Common myeloid progenitor, CD34-positive (primary cell): ENCODE data around the gene RAP1GAP.

Source experiments
- CTCF ChIA-PET: fragments of 350-600 bp; sonication (Branson Sonifier 250); formaldehyde crosslinking; loops from one replicate; lab custom pipeline; 2021; ENCODE audit warnings: antibody characterized with exemption; lab: Charles Lee
- POLR2A ChIA-PET: fragments of 350-600 bp; sonication (Branson Sonifier 250); formaldehyde crosslinking; loops from one replicate; lab custom pipeline; 2021; ENCODE audit warnings: antibody characterized with exemption; lab: Charles Lee
- DNase-seq, 3 donors: peaks; one replicate each; pipeline versions ENCODE4 v3.0.0 to v3.0.0-alpha.2; 2013
- H3K27ac ChIP-seq, 2 experiments: 1 replicate in 1 of 2; 2 replicates in 1 of 2; pipeline ENCODE4 v1.7.0; 2013; ENCODE audit warnings: inconsistent platforms in 2 of 2, low read length in 2 of 2, mild to moderate bottlenecking in 2 of 2, low read depth in 1 of 2, moderate library complexity in 1 of 2; ENCODE audit not compliant: severe bottlenecking in 2 of 2, insufficient read depth in 1 of 2, poor library complexity in 1 of 2
- H3K27me3 ChIP-seq, 5 experiments: replicated peaks in 2 of 5; 1 replicate in 3 of 5; 2 replicates in 2 of 5; pipeline versions ENCODE4 v1.6.1 to v1.7.0; 2013; ENCODE audit warnings: low read length in 4 of 5, mild to moderate bottlenecking in 2 of 5, moderate library complexity in 2 of 5, inconsistent platforms in 1 of 5; ENCODE audit not compliant: insufficient read depth in 5 of 5, control insufficient read depth in 4 of 5
- H3K36me3 ChIP-seq, 4 experiments: 1 replicate in 2 of 4; 2 replicates in 2 of 4; pipeline versions ENCODE4 v1.6.1 to v1.7.0; 2013; ENCODE audit warnings: low read length in 3 of 4, control low read depth in 1 of 4, mild to moderate bottlenecking in 1 of 4; ENCODE audit not compliant: control insufficient read depth in 4 of 4, insufficient read depth in 4 of 4
- H3K4me1 ChIP-seq, 4 experiments: 1 replicate in 3 of 4; 2 replicates in 1 of 4; pipeline versions ENCODE4 v1.6.1 to v1.7.1; 2013; ENCODE audit warnings: low read length in 3 of 4, mild to moderate bottlenecking in 3 of 4, control low read depth in 1 of 4, inconsistent platforms in 1 of 4, moderate library complexity in 1 of 4; ENCODE audit not compliant: control insufficient read depth in 4 of 4, insufficient read depth in 4 of 4; ENCODE audit errors: control extremely low read depth in 1 of 4
- H3K4me3 ChIP-seq, 7 experiments: 1 replicate in 4 of 7; 2 replicates in 3 of 7; pipeline versions ENCODE4 v1.5.1 to v1.7.0; 2013; ENCODE audit warnings: mild to moderate bottlenecking in 7 of 7, low read length in 6 of 7, moderate library complexity in 6 of 7, inconsistent platforms in 2 of 7, low read depth in 2 of 7, control low read depth in 1 of 7; ENCODE audit not compliant: insufficient read depth in 4 of 7, control insufficient read depth in 1 of 7; ENCODE audit errors: extremely low read depth in 1 of 7
- H3K9me3 ChIP-seq, 5 experiments: 1 replicate in 4 of 5; 2 replicates in 1 of 5; pipeline versions ENCODE4 v1.6.1 to v1.7.1; 2013; ENCODE audit warnings: low read length in 4 of 5, mild to moderate bottlenecking in 2 of 5, inconsistent platforms in 1 of 5, low read depth in 1 of 5, moderate library complexity in 1 of 5; ENCODE audit not compliant: control insufficient read depth in 4 of 5, insufficient read depth in 2 of 5; ENCODE audit errors: control extremely low read depth in 1 of 5
- WGBS: methylation state at CpG from one replicate; pipeline ENCODE4 v1.1.5; 2013; ENCODE audit not compliant: insufficient coverage; 5-methylcytosine and 5-hydroxymethylcytosine counted together

RAP1GAP gene

DNA sequence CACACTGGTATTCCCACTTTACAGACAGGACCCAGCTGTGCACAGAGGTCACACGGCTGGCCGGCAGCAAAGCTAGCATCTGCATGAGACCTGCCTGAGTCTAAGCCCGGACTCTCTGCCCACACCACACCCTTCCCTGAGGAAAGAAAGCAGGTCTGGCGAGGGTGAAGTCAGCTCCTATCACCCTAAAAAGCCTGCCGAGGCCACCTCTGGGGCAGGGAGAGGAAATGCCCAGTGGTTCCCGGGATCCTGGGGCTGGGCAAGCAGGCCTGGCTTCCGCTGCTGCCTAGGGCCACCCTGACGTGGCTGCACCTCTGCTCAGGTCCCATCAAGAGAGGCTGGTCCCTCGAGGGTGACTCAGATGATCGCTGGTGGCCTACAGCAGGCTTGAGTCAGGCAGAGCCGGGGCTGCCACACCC is 42.2 kb downstream of the RAP1GAP start:
- POLR2A ChIA-PET: no interaction called here
- 96% methylated on average over 11 of the region's 11 CpGs for WGBS

DNA sequence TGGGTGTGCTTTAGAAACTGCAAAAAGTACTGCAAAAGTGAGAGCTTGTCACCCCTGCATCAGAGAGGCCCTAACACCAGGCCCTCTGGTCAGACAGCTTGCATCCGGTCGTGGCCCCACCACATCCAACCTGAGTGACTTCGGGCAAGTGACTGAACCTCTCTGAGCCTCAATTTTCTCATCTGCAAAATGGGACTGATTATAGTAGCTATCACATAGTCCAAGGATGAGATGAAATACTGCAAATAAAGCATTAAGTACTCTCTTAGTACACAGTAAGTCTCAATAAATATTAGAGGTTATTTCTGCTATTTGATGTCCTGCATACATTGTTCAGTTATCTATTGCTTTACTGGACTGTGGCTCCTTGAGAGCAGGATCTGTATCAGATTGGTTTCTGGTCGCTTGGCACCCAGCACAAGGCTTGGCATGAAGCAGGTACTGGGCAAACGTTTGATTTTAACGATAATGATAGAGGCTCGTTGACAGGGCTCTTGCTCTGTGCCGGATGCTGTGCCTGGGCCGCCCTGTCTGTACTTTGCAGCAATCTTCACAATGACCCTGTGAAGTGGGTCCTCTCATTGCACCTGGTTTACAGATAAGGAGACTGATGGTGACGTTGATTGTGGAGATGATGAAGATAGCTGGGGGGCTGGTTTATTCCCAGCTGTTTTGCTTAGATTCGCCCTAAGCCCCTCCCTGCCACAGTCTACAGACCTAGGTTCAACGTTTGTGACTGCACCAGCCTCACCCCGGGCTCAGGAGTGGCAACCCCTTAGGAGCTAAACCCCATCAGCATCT is 43.6 kb downstream of the RAP1GAP start:
- Histone ChIP-seq H3K4me3 (no peak overlapping the region), H3K27ac (no peak overlapping the region), H3K27me3 (peaks cover 0 to 28% (median 6%) of the 10 kb centered on the region in 5 experiments), H3K9me3 (no peaks in the 10 kb centered on the region), H3K36me3 (no peaks in the 10 kb centered on the region), H3K4me1 (peaks cover 0 to 27% (median 21%) of the 10 kb centered on the region in 4 experiments)
- POLR2A ChIA-PET: no interaction called here
- no peak for DNase-seq
- CTCF ChIA-PET: no interaction called here
- 96% methylated on average over 11 of the region's 13 CpGs for WGBS

More for the DNA sequence above, 42.2 kb downstream of the RAP1GAP start:
- Histone ChIP-seq H3K27me3 (peaks cover 0 to 17% (median 6%) of the 10 kb centered on the region in 5 experiments), H3K27ac (no peak overlapping the region), H3K9me3 (no peaks in the 10 kb centered on the region), H3K4me3 (no peak overlapping the region), H3K4me1 (peaks cover 0 to 27% (median 20%) of the 10 kb centered on the region in 4 experiments), H3K36me3 (no peaks in the 10 kb centered on the region)
- CTCF ChIA-PET: no interaction called here
- DNase-seq: no peak

DNA sequence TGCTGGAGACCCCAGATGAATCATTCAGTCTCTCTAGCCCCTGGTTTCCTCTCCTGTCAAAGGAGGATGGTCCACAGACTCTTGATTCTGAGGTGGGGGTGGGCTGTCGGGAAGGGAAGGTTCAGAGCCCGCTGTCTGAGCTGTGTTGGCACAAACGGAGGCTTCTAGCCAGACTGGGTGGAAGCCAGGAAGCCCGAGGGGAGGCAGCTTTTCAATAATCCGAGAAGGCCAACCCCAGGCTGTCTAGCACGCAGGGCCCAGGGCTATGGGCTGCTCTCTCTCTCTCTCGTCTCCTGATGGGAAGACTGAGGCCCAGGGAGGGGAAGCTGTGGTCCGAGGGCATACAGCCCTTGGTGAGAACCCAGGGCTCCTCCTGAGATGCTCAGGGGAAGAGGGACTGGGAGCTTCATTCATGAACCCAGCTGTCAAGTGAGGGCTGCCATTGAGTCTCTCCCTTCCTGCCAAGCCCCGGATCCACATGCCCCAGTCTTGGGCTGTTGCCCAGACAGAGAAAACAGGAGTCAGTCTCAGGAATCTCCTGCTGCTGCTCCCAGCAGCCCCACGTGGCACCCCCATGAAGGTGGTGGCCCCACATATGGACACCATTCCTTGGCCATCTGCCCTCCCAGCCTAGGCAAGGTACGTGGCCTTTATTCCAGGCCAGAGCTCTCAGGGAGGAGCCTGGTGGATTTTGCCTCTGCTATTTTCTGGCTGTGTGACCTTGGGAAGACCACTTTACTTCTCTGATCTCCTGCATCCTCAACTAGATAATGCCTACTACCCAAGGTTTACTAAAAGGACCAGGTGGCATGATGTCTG is 44.4 kb downstream of the RAP1GAP start:
- no peaks in the 10 kb centered on the region for H3K9me3 ChIP-seq
- H3K27ac ChIP-seq: no peak overlapping the region
- H3K36me3 ChIP-seq: no peaks in the 10 kb centered on the region
- 92% methylated on average over 11 of the region's 11 CpGs for WGBS
- H3K27me3 ChIP-seq: peaks cover 0 to 31% (median 6%) of the 10 kb centered on the region in 5 experiments
- no peak overlapping the region for H3K4me3 ChIP-seq
- ChIA-PET CTCF (interaction anchor here (1.0 to 1.3 kb wide), 3 partner anchors 14 to 253 kb away, joined by 3 to 4 read pairs (median 3); no protein-coding TSS in a partner anchor), POLR2A (no interaction called here)
- H3K4me1 ChIP-seq: peaks cover 0 to 26% (median 21%) of the 10 kb centered on the region in 4 experiments
- DNase-seq: no peak

DNA sequence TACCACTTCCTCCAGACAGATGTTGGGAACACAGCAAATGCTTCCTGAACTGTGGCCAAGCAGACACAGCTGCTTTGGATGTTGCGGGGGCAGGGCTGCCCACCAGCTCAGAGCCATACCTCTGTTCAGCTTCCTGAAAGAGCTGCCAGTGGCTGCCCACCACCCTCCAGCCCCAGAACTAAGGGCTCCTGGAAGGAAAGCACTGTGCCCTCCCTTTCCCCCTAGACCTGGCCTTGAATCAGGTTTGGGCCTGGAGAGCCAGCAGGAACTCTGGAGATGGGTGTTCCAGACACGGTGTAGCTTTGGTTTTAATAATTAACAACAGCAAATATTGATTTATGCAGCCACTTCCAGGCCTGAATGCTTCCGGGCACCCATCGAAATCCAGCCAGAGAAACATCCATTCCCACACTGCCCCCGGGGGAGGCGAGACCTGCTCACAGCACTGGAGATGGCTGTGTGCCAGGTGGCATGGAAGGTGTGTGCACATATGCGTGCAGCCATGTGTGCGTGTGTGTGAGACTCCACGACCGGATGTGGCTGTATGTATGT is 45.7 kb downstream of the RAP1GAP start:
- ChIA-PET POLR2A (no interaction called here), CTCF (interaction anchor here (1.0 to 1.3 kb wide), 3 partner anchors 13 to 252 kb away, joined by 3 to 4 read pairs (median 4); no protein-coding TSS in a partner anchor)
- Histone ChIP-seq H3K9me3 (no peaks in the 10 kb centered on the region), H3K4me1 (peaks cover 0 to 16% (median 13%) of the 10 kb centered on the region in 4 experiments), H3K27ac (no peak overlapping the region), H3K36me3 (no peaks in the 10 kb centered on the region), H3K27me3 (peaks cover 0 to 36% (median 6%) of the 10 kb centered on the region in 5 experiments), H3K4me3 (peak overlapping the region in 1 of 7 experiments; percentile 12)
- 83% methylated on average over 9 of the region's 10 CpGs for WGBS
- DNase-seq: peak in 2 of 3 donors; percentile 36 to 37

DNA sequence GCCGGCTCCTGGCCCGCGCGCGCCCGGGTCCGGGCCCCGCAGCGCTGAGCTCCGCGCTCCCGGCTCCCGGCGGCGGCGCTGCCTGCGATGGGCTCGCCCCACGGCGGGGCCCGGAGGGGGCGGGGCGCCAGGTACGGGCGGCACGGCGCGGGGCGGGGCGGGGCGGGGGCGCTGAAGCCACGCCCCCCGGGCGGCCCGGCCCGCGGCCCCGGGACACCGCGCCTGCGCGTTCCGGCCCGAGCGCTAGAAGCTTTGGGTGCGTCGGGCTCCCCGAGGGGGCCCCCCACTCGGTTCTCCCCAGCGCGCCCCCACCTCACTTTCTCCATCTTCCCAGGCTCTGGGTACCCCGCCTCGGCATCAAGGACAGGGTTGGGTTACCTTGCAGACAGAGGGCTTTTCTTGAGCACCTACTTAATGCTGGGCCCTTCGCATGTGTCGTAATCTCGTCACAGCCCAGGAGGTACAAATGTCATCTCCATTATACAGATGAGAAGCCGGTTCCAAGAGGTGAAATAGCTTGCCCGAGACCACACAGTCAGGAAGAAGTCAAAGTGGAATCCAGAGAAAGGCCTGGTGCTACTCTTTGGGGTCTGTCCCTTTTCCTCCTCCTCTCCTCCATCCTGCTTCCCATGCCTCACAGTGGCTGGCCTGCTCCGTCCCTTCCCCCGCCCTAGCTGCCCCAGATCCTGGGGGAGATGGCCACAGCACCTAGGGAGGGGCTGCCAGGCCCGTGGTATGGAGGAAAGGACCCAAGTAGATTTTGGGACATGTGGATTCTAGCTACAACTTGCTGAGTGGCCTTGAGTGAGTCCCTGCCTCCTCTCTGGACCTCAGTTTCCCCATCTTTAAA is 46.5 kb downstream of the RAP1GAP start:
- peak; percentile 13 to 33 (median 27) for DNase-seq
- WGBS: 23% methylated on average over 22 of the region's 62 CpGs
- peak overlapping the region in 5 of 7 experiments; percentile 8 to 60 (median 38) for H3K4me3 ChIP-seq
- peaks cover 0 to 16% (median 13%) of the 10 kb centered on the region in 4 experiments for H3K4me1 ChIP-seq
- no peak overlapping the region for H3K27ac ChIP-seq
- ChIA-PET POLR2A (no interaction called here), CTCF (interaction anchor here (1.0 to 1.3 kb wide), 2 partner anchors 14 to 251 kb away, joined by 4 read pairs; no protein-coding TSS in a partner anchor)
- no peaks in the 10 kb centered on the region for H3K36me3 ChIP-seq
- H3K9me3 ChIP-seq: no peaks in the 10 kb centered on the region
- H3K27me3 ChIP-seq: peaks cover 0 to 36% (median 6%) of the 10 kb centered on the region in 5 experiments

DNA sequence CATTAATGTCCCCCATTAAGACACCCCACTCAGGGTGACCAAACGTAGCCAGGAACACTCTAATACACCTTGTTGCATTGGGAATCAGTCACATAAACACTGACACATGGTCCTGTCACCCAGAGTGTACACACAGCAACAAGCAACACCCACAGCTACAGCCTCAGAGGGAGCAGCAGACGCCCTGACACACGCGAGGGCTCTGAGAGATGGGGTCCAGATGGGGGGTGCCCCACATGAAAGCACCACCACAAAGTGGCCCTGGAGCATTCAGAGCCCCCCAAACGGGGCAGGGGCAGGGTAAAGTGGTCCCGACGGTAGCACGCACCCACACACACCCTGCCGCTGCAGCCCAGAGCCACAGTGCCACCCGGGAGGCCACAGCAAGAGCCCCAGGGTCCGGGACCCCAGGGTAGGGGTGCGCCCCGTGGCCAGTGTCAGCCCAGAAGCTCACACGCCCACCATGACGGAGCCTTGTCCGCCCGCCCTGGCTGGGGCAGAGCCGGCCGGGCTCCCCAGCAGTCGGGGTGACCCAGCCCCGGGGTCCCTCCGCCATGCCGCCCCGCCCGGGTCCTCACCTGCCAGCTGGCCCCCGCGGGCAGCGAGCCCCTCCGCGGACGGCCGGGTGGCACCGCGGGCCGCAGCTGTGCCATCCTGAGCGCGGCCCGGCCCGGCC is 47.3 kb downstream of the RAP1GAP start:
- DNase-seq: no peak
- POLR2A ChIA-PET: no interaction called here
- Histone ChIP-seq H3K4me1 (peaks cover 0 to 16% (median 13%) of the 10 kb centered on the region in 4 experiments), H3K36me3 (no peaks in the 10 kb centered on the region), H3K27me3 (peaks cover 0 to 36% (median 6%) of the 10 kb centered on the region in 5 experiments), H3K9me3 (no peaks in the 10 kb centered on the region), H3K27ac (no peak overlapping the region), H3K4me3 (peak overlapping the region in 1 of 7 experiments; percentile 24)
- CTCF ChIA-PET: no interaction called here
- WGBS: 33% methylated on average over 23 of the region's 39 CpGs
